Pancreas (tissue), 10 donors: ENCODE measurements around the gene TIMP3. TPM values are rescaled to one million over a fixed set of nuclear protein-coding genes. Genes with fewer than 3 reads are reported as not detected.

ENCODE experiments used
- ATAC-seq, 4 donors: fragments of 200-7000 bp; cut with Tn5 transposase; one replicate each; pipeline versions ENCODE4 v1.8.0 to v1.9.1; 2020; ENCODE audit warnings: mild to moderate bottlenecking in 4 of 4, moderate library complexity in 4 of 4
- DNase-seq, 6 donors: peaks; one replicate each; pipeline ENCODE4 v3.0.0-alpha.2; 2020
- FAIRE-seq: peaks from 2 replicates; lab custom pipeline; 2012; peaks lifted over from hg19 to GRCh38; lab: Jason Lieb, UNC
- H3K27ac ChIP-seq, 4 donors: fragments of 200-600 bp; sonication (generic); 1 replicate in 3 of 4; 2 replicates in 1 of 4; pipeline versions ENCODE4 v1.5.0 to v1.8.0; 2020
- H3K27me3 ChIP-seq, 4 donors: fragments of 200-600 bp; one replicate each; pipeline ENCODE4 v1.8.0; 2021
- H3K36me3 ChIP-seq, 3 donors: fragments of 200-600 bp; sonication (generic) in 1 of 3; one replicate each; pipeline versions ENCODE4 v1.5.0 to v1.8.0; 2020 to 2021
- H3K4me1 ChIP-seq, 3 donors: fragments of 200-600 bp; one replicate each; pipeline ENCODE4 v1.8.0; 2021
- H3K4me3 ChIP-seq, 4 donors: fragments of 200-600 bp; sonication (generic) in 2 of 4; one replicate each; pipeline versions ENCODE4 v1.5.0 to v1.8.0; 2020 to 2021
- H3K9me3 ChIP-seq, 4 donors: fragments of 200-600 bp; one replicate each; pipeline ENCODE4 v1.8.0; 2021
- WGBS, 2 donors: extraction: QIAGEN DNeasy Blood & Tissue Kit; methylation state at CpG; one replicate each; pipeline ENCODE4 v1.1.7; 2013; 5-methylcytosine and 5-hydroxymethylcytosine counted together
- intact Hi-C, 3 donors: fragments of 100-400 bp; cut with DNase I; formaldehyde crosslinking; loops; one replicate each; pipeline versions ENCODE4 v1.11.1 to v1.14.2; 2022
- polyA plus RNA-seq, 2 donors: library from polyadenylated mRNA; stranded (reverse); fragments of 200-250 nt; gene quantifications; one replicate each; pipeline ENCODE4 v1.2.3, GENCODE V29; 2013
- total RNA-seq, 6 donors: library from RNA; stranded (reverse); fragmentation: NEBNext Ultra II Directional in 4 of 6; extraction: Animal tissue kit (Norgen Biotek cat#: 25700) in 4 of 6; gene quantifications; one replicate each; pipeline versions ENCODE4 v1.2.1 to v1.2.4, GENCODE V29; 2021 to 2023
- TF ChIP-seq, protein P1 (sequence below), 4 donors: fragments of 200-600 bp; sonication (generic) in 3 of 4; IDR thresholded peaks; one replicate each; pipeline versions ENCODE4 v1.5.0 to v1.8.0; 2021; ENCODE audit warnings: antibody characterized with exemption in 4 of 4
- donor health status: healthy with polysubstance abuse.
- donor health status: DM: no; HTN: no; CAD: no; lungs with moderate emphysema.
- donor health status: DM: no; HTN: no; CAD: no.
- donor health status: control.
- donor health status: control.
- donor health status: Bipolar disorder and iron deficiency.
- donor health status: DM: yes; HTN: yes; CAD: no.
- donor health status: DM: no; HTN: no; CAD: no.
- donor health status: DM: no; HTN: no; CAD: no.
- donor health status: DM: yes; HTN: yes; CAD: no.

TIMP3 gene
- total and polyA plus RNA-seq, 8 donors, result 14.0 to 87.0 (median 48.2) TPM

DNA sequence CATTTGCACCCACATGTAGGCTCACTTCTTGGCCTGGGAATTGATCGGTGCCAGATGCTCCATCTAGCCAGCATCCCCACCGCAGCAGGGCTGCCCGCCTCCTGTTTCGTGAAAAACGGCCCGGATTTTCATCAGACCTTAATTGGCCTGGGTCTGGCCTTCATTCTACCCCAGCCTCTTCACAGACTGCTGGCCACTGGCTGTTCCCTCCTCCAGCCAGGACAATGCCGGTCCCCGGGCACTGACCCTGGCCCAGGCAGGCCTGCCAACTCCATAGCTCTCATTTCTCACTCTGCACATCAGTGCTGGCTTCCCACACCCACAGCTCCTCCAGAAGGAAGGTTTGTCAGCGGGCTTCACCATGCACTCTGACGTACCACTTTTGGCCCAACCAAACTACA, 27.9 kb downstream of the TIMP3 start:
- intact Hi-C loops, result no loop called here
- DNase-seq (no peak), FAIRE-seq (no peak), ATAC-seq (no peak)
- Histone ChIP-seq H3K9me3 (no peaks in the 10 kb centered on the region), H3K36me3 (no peaks in the 10 kb centered on the region), H3K27ac (no peak overlapping the region), H3K4me1 (no peaks in the 10 kb centered on the region), H3K4me3 (no peak overlapping the region), H3K27me3 (no peaks in the 10 kb centered on the region)
- TF ChIP-seq, protein P1, sequence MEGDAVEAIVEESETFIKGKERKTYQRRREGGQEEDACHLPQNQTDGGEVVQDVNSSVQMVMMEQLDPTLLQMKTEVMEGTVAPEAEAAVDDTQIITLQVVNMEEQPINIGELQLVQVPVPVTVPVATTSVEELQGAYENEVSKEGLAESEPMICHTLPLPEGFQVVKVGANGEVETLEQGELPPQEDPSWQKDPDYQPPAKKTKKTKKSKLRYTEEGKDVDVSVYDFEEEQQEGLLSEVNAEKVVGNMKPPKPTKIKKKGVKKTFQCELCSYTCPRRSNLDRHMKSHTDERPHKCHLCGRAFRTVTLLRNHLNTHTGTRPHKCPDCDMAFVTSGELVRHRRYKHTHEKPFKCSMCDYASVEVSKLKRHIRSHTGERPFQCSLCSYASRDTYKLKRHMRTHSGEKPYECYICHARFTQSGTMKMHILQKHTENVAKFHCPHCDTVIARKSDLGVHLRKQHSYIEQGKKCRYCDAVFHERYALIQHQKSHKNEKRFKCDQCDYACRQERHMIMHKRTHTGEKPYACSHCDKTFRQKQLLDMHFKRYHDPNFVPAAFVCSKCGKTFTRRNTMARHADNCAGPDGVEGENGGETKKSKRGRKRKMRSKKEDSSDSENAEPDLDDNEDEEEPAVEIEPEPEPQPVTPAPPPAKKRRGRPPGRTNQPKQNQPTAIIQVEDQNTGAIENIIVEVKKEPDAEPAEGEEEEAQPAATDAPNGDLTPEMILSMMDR (IDR thresholded peaks at IDR 0.05), result no peak
- WGBS, 2 donors, result 73 to 79% methylated on average over 10 of the region's 10 CpGs

DNA sequence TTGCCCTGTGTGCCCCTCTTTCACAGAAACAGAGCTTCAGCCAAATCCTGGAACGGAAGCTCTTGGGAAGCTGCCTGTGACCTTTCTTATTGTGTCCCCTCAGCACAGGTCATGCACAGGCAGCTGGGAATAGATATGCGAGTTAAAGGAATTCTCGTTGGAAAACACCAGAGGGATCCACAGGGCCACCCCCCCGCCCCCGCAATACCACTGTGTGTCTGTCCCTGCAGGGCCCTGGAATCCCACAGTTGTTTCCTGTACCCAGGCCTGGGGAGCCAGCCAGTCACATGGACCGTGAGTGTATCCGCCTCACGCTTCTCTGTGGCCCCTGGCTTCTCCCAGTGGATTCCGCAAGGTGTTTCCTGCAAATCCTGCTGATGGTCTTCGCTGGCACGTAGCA, 29.0 kb downstream of the TIMP3 start:
- Histone ChIP-seq H3K27ac (no peak overlapping the region), H3K27me3 (no peaks in the 10 kb centered on the region), H3K36me3 (no peaks in the 10 kb centered on the region), H3K4me3 (no peak overlapping the region), H3K9me3 (no peaks in the 10 kb centered on the region), H3K4me1 (no peaks in the 10 kb centered on the region)
- intact Hi-C loops, result no loop called here
- DNase-seq, result no peak
- TF ChIP-seq, protein P1 (IDR thresholded peaks at IDR 0.05), result no peak
- WGBS, 2 donors, result 65 to 72% methylated on average over 11 of the region's 11 CpGs
- no peak for FAIRE-seq
- ATAC-seq, result peak in 1 of 4 donors; percentile 29

DNA sequence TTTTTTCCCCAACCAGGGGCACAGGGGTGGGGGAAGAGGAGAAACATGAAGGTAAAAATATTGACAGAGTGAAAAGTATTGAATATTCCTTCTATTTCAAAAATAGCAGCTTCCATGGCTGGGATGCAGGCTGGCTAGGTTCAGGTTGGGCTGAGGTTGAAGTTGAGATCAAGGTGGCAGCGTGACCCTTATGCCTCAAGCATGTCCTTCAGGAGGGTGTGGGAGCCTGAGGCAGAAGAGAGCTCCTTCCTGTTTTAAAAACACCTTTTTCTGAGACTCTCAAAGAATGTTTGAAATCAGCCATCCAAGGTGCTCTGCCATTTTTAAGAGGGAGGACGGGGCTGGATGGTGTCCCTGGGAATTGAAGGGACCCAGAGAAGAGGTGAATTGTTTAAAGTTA, 29.5 kb downstream of the TIMP3 start:
- FAIRE-seq, result no peak
- no peak for ATAC-seq
- H3K27me3 ChIP-seq, result no peaks in the 10 kb centered on the region

DNA sequence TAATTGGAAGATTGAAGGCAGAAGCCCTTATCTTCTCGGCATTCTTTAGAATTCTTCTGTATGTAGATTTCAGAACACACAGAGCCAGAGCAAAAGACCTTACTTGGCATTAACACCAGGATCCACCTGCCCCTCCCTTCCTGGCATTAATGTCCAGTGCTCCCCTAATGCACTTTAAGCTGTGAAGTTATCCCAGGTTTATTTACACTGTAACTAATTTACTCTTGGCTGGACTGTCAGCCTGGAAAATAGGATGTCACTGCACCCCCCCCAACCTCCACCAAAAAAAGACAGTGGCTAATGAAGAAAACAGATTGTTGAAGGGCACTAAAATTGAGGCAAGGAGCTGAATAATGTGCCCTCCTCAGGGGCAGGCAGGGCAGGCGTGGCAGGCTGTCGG, 30.1 kb downstream of the TIMP3 start:
- no peaks in the 10 kb centered on the region for H3K9me3 ChIP-seq
- intact Hi-C loops, result no loop called here
- no peaks in the 10 kb centered on the region for H3K4me1 ChIP-seq
- DNase-seq (no peak), ATAC-seq (no peak), FAIRE-seq (no peak)
- no peak overlapping the region for H3K27ac ChIP-seq
- H3K36me3 ChIP-seq, result no peaks in the 10 kb centered on the region
- H3K27me3 ChIP-seq, result no peaks in the 10 kb centered on the region
- H3K4me3 ChIP-seq, result no peak overlapping the region
- WGBS, 2 donors, result 50 to 69% methylated on average over 3 of the region's 3 CpGs
- TF ChIP-seq, protein P1 (IDR thresholded peaks at IDR 0.05), result no peak

More for the DNA sequence above, 29.5 kb downstream of the TIMP3 start:
- Histone ChIP-seq H3K4me1 (no peaks in the 10 kb centered on the region), H3K36me3 (no peaks in the 10 kb centered on the region), H3K4me3 (no peak overlapping the region), H3K9me3 (no peaks in the 10 kb centered on the region), H3K27ac (no peak overlapping the region)
- no peak for DNase-seq
- intact Hi-C loops, result no loop called here
- WGBS, 2 donors, result 67 to 72% methylated on average over 2 of the region's 2 CpGs
- TF ChIP-seq, protein P1 (IDR thresholded peaks at IDR 0.05), result no peak

DNA sequence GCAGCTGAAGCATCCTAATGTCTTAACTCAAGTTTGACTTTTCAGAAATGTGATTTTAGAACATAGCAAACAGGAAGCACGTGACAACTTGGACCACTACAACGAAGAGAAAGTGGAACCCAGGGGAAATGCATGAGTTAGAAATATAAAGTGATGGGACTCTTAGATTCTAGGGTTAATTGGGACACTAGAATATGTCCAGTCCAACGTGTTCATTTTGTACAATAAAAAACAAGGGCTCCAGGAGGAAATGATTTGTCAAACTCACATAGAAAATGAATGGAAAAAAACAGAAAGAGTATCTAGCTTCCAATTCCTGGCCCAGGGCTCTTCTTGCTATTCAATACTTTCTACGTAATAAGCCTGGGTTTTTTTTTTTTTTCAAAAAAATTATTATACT, 30.7 kb downstream of the TIMP3 start:
- no peaks in the 10 kb centered on the region for H3K4me1 ChIP-seq
- TF ChIP-seq, protein P1 (IDR thresholded peaks at IDR 0.05), result no peak
- H3K36me3 ChIP-seq, result no peaks in the 10 kb centered on the region
- FAIRE-seq (no peak), ATAC-seq (no peak), DNase-seq (no peak)
- 41% methylated on average over 4 of the region's 4 CpGs for WGBS, 2 donors
- intact Hi-C loops, result no loop called here
- H3K9me3 ChIP-seq, result no peaks in the 10 kb centered on the region
- no peaks in the 10 kb centered on the region for H3K27me3 ChIP-seq
- no peak overlapping the region for H3K27ac ChIP-seq
- H3K4me3 ChIP-seq, result no peak overlapping the region
